ENCODE data around the gene CSF2.

The CSF2 gene

DNA sequence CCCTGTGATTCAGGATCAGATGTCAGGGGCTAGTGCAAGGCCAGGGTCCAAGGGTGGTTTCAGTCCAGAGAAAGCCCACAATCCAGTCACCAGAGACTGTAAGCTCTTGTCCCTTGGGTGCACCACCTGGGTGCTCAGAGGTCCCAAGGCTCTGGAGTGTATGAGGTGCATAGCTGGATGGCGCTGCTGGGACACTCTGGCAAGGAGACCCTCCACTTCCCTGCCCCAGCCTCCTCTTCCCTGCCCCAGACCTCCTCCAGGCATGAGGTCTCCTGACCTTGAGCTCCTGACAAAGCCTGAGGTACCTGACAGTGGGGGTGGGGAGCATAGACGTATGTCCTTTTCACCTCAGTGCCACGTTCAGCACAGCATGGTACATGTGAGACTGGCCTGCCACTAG, 7.0 kb downstream of the CSF2 start:
- no peak for DNase-seq (ENCODE audit: low spot score)
- TF ChIP-seq, protein P1, sequence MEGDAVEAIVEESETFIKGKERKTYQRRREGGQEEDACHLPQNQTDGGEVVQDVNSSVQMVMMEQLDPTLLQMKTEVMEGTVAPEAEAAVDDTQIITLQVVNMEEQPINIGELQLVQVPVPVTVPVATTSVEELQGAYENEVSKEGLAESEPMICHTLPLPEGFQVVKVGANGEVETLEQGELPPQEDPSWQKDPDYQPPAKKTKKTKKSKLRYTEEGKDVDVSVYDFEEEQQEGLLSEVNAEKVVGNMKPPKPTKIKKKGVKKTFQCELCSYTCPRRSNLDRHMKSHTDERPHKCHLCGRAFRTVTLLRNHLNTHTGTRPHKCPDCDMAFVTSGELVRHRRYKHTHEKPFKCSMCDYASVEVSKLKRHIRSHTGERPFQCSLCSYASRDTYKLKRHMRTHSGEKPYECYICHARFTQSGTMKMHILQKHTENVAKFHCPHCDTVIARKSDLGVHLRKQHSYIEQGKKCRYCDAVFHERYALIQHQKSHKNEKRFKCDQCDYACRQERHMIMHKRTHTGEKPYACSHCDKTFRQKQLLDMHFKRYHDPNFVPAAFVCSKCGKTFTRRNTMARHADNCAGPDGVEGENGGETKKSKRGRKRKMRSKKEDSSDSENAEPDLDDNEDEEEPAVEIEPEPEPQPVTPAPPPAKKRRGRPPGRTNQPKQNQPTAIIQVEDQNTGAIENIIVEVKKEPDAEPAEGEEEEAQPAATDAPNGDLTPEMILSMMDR (IDR thresholded peaks at IDR 0.05; ENCODE audit: extremely low read depth, insufficient read depth, missing control alignments) = no peak
- in situ Hi-C loops (cut with MboI; ENCODE audit: low pct_unique_long_range_greater_than_20kb, low sequenced_read_pairs, unreplicated experiment) = no loop called here

DNA sequence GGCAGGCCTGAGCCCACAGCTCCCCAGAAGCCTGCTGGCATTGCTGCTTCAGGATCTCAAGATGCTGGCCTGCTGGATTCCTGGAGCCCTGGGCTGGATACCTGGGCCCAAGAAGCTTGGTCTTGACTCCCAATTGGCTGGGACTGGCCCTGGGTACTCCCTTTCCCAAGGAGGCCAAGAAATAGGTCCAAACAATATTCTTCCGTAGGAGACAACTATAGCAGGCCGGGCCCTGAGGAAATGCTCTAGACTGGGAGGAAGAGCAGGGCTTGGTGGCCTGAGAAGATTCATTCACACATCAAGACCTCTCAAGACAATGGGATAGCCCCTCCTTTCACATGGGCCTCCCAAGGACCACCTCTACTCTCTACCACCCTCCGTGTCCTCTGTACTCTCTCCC, 7.9 kb downstream of the CSF2 start:
- DNase-seq (ENCODE audit: low spot score) = no peak
- TF ChIP-seq, protein P1 (IDR thresholded peaks at IDR 0.05; ENCODE audit: extremely low read depth, insufficient read depth, missing control alignments) = no peak
- in situ Hi-C loops (cut with MboI; ENCODE audit: low pct_unique_long_range_greater_than_20kb, low sequenced_read_pairs, unreplicated experiment) = no loop called here

DNA sequence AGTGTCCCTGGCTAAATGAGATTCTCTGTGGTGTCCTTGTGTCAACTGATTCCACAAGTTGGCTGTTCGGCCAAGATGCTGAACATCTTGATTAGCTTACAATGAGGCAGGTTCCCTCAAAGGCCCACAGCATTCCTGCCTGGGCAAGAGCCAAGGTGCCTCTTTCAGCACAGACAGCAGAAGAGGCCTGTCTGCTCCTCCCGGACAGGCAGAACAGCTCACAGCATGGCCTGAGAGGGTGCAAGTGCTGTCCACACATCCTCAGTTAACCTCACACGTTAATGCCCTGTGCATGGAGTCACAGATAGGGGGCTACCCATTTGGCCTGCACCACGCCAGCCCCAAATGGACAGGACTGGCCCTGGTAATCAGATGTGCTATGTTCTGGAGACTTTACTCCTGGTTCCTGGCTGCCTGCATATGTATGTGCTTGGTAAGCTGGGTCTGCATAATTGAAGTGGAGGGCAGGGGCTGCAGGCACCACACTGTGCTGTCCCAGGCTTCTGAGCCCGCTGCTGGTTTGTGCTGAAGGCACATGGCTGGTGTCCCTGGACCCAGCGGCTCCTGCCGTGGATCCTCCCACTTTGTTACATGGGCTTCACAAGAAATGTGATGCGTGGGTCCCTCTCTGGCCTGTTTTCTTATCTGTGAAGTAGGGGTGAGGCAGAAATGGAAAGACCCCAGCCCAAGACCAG, 8.9 kb downstream of the CSF2 start:
- TF ChIP-seq, protein P1 (IDR thresholded peaks at IDR 0.05; ENCODE audit: extremely low read depth, insufficient read depth, missing control alignments) = no peak
- no peak for DNase-seq (ENCODE audit: low spot score)
- in situ Hi-C loops (cut with MboI; ENCODE audit: low pct_unique_long_range_greater_than_20kb, low sequenced_read_pairs, unreplicated experiment) = no loop called here

GRCh38 chr5:132083071-132083678, 9.6 kb downstream of the CSF2 start:
- in situ Hi-C loops (cut with MboI; ENCODE audit: low pct_unique_long_range_greater_than_20kb, low sequenced_read_pairs, unreplicated experiment) = no loop called here
- no peak for DNase-seq (ENCODE audit: low spot score)
- TF ChIP-seq, protein P1 (IDR thresholded peaks at IDR 0.05; ENCODE audit: extremely low read depth, insufficient read depth, missing control alignments) = no peak

DNA sequence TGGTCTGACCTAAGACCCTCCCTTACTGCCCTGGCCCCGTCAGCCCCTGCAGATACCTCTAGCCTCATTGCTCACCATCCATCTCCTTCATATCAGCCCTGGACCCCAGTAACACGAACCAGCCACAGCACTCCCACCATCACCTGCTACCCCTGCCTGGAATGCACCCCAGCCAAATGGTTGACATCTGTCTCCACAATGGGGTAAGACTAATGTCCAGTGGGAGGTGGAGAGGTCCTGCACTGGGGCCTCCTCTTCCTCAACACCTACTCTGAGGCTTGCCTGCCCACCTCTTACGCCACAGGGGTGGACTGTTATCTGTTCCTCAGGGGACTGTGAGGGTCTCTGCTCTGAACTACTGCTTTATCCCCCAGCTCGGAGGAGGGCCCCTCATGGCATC, 12.1 kb downstream of the CSF2 start:
- in situ Hi-C loops (cut with MboI; ENCODE audit: low pct_unique_long_range_greater_than_20kb, low sequenced_read_pairs, unreplicated experiment) = no loop called here
- DNase-seq (ENCODE audit: low spot score) = no peak
- TF ChIP-seq, protein P1 (IDR thresholded peaks at IDR 0.05; ENCODE audit: extremely low read depth, insufficient read depth, missing control alignments) = no peak

- no peak for DNase-seq (ENCODE audit: low spot score)
- TF ChIP-seq, protein P1 (IDR thresholded peaks at IDR 0.05; ENCODE audit: extremely low read depth, insufficient read depth, missing control alignments) = no peak
- in situ Hi-C loops (cut with MboI; ENCODE audit: low pct_unique_long_range_greater_than_20kb, low sequenced_read_pairs, unreplicated experiment) = no loop called here
Observed at GRCh38 chr5:132086277-132086794, 12.7 kb downstream of the CSF2 start.
